Cardiac septum (tissue), 1 donor: Measurements from ENCODE around the gene INPP5K. TPM values are rescaled to one million over a fixed set of nuclear protein-coding genes. Genes with fewer than 3 reads are reported as not detected.
"Not testable (repeated sequence)": the region's sequence is repeated elsewhere in the genome, so short reads cannot be mapped to it uniquely, and the experiment has no call there.

Source experiments
- DNase-seq: peaks from one replicate; pipeline ENCODE4 v3.0.0-alpha.2; 2020; ENCODE audit warnings: low spot score
- intact Hi-C: fragments of 100-400 bp; cut with DNase I; formaldehyde crosslinking; loops from one replicate; pipeline ENCODE4 v1.14.0; 2022
- long read RNA-seq: library from polyadenylated mRNA; unstranded; transcript quantifications from one replicate; pipeline ENCODE4 v2.0.0, GENCODE V29; 2021
- total RNA-seq: library from RNA; stranded (reverse); fragmentation: NEBNext Ultra II Directional; extraction: Animal tissue kit (Norgen Biotek cat#: 25700); gene quantifications from one replicate; pipeline ENCODE4 v1.2.1, GENCODE V29; 2021
- donor health status: DM: no; HTN: no; CAD: no.

Gene INPP5K
- 34.2 TPM for total RNA-seq
- long read RNA-seq, transcript INPP5K-204 (12 exons, 2,988 nt): major isoform, 55 of 97 reads
- long read RNA-seq, partial matches to known transcripts: 23 of 97 reads
- long read RNA-seq, other reads (novel, unspliced or antisense): 18 of 97 reads

DNA sequence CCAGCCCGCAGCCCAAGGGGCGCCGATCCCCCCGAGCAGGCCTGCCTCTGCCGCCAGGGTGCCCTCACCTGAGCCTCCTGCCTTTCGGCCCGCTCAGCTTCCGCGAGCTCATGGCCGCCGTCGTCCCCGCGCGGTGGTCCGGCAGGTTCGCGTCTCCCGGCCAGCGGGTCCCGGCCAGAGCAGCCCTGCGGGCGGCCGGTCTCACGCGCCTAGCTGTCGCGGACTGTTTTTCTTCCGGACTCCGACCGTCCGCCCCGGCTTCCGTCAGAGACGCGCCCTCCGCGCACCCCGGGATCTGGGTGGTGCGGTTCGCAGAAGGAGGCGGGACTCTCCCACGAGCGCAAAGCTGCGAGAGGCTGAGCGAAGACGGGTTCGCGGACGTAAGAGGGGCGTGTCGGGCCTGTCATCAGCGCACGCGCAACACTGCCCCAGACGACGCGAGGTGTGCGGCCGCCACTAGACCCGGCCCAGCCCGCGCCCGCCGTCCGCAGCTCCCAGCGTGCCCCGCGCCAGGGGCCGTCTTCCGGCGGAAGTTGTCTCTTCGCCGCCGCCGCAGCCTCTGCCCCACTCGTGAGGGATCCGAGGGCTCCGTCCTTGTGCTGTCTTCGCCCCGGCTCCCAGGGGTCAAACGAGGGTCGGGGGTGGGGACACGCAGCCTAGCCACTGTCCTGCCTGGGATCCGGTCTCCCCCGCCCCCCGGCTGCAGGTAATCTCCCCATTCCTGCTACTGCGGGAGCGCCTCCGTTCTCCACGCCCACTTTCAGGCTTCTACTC is at the start of gene INPP5K:
Gene INPP5K (minus strand): TSS at position 225 of the 774 bp plus-strand sequence. CDS start 113 bp downstream, at position 112.
- peak; percentile 99 for DNase-seq
- intact Hi-C loops: loop anchor here (1.0 to 5.0 kb wide), 4 partner anchors 60 to 244 kb away; partner anchors contain the start of genes BHLHA9 and CRK

GRCh38 chr17:1565877-1566276 is 49.5 kb upstream of the INPP5K start:
- intact Hi-C loops: no loop called here
- DNase-seq: no peak

GRCh38 chr17:1563786-1564613 is 47.6 kb upstream of the INPP5K start:
- no peak for DNase-seq
- intact Hi-C loops: no loop called here

DNA sequence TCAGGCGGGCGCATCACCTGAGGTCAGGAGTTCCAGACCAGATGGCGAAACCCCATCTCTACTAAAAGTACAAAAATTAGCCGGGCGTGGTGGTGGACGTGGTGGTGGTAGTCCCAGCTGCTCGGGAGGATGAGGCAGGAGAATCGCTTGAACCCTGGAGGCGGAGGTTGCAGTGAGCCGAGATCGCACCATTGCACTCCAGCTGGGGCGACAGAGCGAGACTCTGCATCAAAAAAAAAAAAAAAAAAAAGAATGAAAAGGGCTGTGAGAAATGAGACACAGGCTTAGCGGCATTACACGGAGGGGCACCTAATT is 47.0 kb upstream of the INPP5K start:
- DNase-seq, intact Hi-C loops: not testable (repeated sequence)

DNA sequence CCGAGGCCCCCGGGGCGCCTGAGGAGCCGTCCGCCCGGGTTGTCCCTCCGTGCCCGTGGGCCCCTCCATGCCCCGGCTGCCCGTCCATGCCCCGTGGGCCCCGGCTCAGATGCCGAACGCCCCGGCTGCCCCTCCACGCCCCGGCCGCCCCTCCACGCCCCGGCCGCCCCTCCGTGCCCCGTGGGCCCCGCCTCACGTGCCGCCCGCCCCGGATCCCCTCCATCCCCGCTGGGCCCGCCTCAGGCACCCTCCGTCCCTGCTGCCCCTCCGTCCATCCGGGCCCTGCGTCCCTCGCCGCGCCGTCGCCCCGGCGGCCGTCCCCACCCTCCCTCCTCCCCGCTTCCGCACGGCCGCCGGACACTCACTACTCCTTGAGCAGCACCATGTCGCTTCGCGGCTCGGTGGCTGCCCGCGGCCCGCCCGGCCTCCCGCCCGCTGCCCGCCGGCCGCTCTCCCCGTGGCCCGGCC is 45.8 kb upstream of the INPP5K start:
- intact Hi-C loops: no loop called here
- no peak for DNase-seq

- DNase-seq: no peak
- intact Hi-C loops: no loop called here
These were observed 45.2 kb upstream of the INPP5K start for GRCh38 chr17:1561420-1562175.

- intact Hi-C loops: no loop called here
- DNase-seq: no peak
These were observed 44.5 kb upstream of the INPP5K start for GRCh38 chr17:1560858-1561355.

DNA sequence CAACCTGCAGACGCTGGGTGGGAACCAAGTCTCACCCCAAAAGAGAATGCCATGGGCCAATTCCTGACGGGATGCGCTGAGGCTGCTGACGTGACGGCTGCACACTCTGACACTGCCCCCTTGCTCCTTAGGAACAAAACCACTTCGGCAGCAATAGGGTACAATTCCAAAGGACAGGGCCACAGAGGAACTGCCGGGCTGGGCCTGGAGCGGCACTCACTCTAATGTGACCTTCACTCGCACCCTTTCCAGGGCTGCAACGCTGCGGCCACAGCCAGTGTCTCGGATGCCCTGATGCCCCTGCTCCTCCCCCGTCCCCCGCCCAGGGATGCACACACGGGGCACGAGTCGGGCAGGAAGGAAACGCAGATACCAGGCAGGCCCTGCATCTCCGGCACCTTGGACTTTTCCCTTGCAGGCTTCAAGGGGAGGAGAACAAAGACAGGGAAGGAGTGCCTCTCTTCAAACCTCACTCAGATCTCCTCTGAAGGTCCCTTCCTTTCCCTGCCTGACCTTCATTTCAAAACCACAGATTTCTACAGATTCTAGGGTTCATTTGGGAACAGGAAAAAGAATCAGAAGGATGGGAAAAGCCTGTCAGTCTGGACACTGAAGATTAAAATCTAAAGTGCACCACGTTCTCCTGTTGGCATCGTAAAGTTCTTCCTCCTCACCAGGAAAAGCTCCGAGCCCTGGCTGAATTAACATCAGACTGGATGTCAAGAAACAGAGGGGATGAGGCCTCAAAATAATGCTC is 43.9 kb upstream of the INPP5K start:
- intact Hi-C loops: no loop called here
- no peak for DNase-seq

GRCh38 chr17:1559047-1560043 is 42.9 kb upstream of the INPP5K start:
- DNase-seq: no peak
- intact Hi-C loops: no loop called here

- DNase-seq: no peak
- intact Hi-C loops: no loop called here
These were observed 42.0 kb upstream of the INPP5K start for GRCh38 chr17:1558401-1558800.

DNA sequence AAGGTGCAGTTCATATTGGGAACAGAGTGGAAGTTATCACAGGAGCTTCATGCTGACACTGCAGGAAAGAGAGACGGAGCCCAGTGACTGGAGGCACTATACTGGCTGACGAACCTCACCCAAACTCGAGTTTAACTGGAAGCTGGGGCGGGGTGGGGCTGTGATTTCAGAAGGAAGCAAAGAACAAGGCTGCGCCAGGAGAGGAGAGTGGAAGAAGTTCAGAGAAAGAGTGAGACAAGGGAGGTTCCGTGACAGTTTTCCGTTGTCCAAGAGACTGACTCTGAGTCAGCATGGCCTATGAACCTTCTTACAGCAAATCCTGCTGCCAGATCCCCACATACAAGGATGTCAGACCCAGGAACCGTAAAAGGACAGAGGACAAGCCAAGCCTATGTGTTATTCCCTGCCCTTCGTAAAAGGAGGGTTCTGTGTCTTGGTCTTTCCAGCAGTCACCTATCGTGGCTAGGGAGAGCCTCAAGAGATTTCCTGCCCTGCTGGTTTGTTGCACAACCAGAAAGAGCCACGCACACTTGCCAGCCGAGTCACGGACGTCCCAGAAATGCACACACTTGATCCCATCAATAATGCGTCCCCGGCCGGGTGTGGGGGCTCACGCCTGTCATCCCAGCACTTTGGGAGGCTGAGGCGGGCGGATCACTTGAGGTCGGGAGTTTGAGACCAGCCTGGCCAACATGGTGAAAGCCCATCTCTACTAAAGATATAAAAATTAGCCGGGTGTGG is 41.1 kb upstream of the INPP5K start:
- no peak for DNase-seq
- intact Hi-C loops: no loop called here

DNA sequence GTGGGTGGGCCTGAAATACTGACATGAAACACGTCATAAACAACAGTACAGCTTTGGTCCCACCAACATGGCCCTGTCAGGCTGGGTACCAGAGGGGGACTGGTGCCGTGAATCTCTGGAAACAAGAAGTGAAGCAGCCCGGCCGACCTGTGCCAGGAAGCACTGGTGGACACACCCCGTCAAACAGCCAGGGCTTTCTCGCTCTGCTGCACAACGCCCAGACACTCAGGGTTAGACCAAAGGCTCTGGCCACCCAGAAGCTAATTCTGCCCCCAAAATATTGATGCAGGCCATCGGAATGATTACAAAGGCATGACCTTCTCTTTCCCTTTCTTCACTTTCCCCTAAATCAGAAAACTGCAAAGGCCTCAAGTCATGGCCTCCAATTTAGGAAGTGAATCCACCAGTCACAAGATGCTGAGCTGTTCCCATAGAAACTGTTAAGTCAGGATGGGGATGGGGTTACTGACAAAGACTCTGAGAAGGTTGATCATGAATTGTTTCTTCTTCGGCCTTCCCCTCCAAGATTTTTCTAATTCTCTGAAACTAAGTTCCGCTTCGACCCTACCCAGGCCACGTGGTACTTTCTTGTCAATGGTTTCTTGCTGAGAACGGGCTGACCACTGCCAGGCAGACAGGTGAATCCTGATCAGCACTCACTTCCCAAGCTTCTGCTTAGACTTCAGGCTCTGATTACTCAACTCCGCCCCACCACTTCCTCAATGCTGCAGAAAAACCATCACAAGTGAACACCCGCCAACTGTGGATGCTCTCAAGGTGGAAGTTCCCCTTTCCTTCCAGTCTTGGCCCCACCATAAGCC is 39.4 kb upstream of the INPP5K start:
- DNase-seq: peak; percentile 89
- intact Hi-C loops: no loop called here

DNA sequence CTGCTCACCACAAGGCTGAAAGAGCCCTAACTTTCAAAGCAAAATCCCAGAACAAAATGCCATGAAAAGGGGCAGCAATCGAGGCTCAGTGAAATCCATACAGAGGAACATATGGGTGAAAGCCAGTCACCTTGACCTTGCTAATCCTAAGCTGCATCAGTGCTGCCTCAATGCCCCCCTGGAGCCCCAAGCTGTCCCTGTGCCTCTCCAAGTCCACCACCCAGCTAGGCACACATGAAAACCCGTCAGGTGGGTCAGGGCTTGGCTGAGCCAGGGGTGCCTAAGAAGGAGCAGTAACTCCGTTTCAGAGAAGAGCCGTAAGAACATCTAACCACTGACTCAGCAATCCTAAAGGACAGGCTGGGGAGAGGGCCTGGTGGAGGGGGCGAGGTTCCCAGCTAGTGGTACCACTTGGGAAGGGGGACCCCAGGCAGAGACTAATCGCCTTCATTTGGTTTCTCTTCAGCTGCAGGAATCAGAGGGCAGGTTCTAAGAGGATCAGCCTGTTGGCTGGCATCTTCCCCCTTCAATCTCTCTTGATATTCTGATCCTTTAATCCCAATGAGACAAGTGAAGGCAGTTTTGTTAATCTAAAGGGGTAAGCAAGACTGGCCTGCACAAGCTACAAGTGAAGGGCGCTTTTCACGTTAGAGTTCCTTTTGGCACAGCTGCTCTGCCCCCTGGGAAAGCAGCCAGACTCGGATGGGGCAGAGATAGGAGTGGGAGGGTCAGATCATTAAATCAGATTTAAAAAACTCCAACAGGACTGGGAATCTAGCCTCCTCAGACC is 38.5 kb upstream of the INPP5K start:
- intact Hi-C loops: no loop called here
- DNase-seq: no peak

GRCh38 chr17:1553354-1554266 is 37.2 kb upstream of the INPP5K start:
- intact Hi-C loops: no loop called here
- no peak for DNase-seq
